COR-L47 (cell line): ENCODE measurements around the gene TKTL2.

Experiments
- DNase-seq: peaks from one replicate; lab custom pipeline; 2025; lab: John Stamatoyannopoulos, UW

TKTL2 gene, protein sequence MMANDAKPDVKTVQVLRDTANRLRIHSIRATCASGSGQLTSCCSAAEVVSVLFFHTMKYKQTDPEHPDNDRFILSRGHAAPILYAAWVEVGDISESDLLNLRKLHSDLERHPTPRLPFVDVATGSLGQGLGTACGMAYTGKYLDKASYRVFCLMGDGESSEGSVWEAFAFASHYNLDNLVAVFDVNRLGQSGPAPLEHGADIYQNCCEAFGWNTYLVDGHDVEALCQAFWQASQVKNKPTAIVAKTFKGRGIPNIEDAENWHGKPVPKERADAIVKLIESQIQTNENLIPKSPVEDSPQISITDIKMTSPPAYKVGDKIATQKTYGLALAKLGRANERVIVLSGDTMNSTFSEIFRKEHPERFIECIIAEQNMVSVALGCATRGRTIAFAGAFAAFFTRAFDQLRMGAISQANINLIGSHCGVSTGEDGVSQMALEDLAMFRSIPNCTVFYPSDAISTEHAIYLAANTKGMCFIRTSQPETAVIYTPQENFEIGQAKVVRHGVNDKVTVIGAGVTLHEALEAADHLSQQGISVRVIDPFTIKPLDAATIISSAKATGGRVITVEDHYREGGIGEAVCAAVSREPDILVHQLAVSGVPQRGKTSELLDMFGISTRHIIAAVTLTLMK

DNA sequence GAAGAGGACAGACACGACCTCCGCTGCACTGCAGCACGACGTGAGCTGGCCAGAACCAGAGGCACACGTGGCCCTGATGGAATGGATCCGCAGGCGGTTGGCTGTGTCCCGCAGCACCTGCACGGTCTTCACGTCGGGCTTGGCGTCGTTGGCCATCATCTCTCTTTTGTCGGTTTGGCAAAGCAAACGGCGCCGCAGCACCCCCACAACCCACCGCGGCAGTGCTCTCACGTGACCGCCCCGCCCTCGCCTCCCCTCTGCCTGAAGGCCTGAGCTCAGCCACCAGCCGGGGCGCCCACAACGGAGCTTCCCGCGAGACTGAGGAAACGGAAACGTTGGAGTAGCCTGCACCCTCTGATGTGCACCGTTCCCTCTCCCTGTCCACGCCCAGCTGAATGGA lies at the start of gene TKTL2:
Gene TKTL2, minus strand, starts transcription at position 179 of the 400 bp plus-strand sequence. Its CDS starts 20 bp downstream, at position 159.
- no peak for DNase-seq

DNA sequence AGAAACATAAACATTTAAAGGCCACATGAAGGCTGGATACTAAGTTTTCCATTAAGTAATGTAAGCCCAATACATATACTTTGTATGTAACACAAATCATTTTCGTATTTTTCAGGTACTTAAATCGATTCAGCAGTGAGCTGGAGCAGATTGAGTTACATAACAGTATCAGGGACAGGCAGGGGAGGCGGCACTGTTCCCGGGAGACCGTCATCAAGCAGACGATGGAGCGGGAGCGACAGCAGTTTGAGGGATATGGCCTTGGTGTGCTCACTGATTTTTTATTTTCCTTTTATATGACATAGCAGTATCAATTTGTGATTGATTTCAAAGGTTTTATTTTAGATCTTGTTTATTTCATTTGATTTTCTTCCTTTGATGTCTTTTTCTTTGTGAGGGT lies 41.6 kb upstream of the TKTL2 start:
- no peak for DNase-seq

DNA sequence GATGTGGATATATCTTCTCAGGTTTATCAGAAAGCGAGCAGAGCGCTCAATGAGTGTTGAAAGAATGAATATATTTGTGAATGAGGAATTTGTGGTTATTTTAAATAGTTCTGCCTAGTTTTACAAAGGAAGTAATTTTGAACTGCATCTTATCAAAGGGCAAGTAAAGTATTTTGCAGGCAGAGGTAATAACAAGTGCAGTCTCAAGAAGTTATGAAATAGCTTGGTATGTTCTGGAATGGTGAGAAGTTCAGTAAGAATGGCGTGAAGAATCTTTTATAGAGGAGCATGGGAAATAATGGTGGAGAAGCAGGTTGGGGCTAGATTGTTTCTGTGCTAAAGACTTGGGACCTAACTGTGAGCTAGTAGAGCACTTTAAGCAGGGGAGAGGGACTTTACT lies 31.8 kb upstream of the TKTL2 start:
- DNase-seq: no peak

GRCh38 chr4:163500586-163500985 lies 27.0 kb upstream of the TKTL2 start:
- DNase-seq: no peak

DNA sequence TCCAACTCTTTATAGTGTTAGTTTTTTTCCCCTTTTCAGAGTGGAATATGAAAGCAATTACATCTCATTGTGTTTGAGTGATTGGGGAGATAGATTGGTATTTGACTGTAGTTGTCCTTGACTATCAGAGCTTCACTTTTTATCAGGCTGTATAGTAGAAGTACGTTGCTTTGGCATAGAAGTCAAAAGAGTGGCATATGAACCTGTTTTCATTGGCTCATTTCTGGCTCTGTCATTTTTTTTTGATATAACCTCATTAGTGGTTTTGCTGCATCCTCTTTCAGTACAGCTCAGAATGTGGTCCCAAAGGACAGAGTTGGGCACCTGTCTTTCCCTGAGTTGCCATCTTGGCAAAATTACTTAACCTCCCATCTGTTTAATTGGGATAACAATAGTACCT lies 22.3 kb upstream of the TKTL2 start:
- DNase-seq: no peak

DNA sequence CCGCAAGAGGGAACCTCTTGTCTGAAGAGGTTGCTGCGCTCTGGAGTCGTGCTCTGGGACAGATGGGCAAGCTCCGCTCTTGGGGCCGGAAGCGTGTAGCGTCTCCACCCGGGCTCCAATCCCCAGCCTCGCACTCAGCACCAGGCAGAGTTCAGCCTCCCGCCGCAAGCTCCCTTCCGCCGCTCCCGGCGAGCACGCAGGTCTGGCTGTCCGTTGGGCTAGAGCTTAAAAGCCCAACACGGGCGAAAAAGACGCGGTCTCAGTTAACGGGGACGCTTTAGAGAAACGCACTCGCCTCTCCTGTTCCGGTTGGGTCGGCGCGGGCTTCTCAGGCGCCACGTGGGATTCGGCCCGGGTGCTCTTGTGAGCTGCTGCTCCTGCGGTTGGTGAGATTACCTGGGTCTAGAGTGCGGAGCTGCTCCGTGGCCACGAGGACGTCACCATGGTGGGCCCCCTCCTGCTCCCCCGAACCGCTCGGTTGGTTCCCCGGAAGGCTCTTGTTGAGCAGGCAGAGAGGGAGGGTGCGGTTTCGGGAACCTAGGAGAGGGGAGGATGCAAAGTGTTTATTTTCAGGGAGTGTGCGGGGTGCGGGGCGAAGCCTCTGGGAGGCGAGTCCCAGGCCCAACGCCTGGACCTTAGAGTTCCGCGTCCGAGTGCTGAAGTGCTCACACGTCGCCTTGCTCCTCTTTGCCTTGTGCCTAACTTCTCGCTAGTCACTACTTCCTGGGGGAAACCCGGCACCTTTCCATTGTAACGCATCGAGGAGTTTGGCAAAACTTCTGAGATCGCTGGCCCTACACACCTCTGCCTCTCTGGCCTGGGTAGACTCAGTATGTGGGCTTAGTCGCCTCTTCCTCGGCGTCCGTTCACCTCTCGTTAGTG lies 21.0 kb upstream of the TKTL2 start, which contains the start of gene TMA16:
Gene TMA16, plus strand, starts transcription at position 331 of the 882 bp plus-strand sequence. Its CDS starts 112 bp downstream, at position 443.
- DNase-seq: peak; percentile 96

DNA sequence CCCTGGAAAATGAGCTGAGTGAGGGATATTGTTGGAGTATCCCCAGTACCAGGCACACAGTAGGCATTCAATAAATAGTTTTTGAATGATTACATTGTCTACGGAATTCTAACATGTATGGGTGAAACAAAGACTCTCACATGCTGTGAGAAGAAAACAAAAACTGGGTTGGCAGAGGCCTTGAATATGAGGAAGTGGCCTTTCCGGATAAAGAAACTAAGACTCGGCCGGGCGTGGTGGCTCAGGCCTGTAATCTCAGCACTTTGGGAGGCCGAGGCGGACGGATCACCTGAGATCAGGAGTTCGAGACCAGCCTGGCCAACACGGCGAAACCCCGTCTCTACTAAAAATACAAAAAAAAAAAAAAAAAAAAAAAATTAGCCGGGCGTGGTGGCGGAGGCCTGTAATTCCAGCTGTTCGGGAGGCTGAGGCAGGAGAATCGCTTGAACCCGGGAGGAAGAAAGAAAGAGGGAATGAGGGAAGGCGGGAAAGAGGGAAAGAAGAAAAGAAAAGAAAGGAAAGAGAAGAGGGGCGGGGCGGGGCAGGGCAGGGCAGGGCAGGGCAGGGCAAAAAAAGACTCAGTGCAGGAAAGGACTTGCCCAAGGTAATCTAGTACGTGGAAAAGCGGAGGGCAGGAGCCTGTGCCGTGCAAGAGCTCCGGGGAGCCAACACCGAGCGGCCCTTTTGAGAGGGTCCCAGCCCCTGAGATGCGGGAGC lies 20.2 kb upstream of the TKTL2 start:
- no peak for DNase-seq

GRCh38 chr4:163492951-163493504 lies 19.5 kb upstream of the TKTL2 start:
- DNase-seq: no peak

DNA sequence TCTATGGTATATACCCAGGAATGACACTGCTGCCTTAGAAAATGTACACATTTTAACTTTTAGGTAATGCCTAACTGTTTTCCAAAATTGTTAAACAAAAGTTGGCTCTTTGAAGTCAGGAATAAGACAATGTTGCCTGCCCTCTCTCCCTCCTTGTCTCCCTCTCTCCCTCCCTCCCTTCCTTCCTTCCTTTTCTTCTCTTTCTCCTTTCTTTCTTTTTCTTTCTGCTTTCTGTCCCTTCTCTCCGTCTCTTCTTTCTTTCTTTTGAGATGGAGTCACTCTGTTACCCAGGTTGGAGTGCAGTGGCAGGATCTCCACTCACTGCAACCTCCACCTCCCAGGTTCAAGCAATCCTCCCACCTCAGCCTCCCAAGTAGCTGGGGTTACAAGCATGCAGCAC lies 16.4 kb upstream of the TKTL2 start:
- no peak for DNase-seq

GRCh38 chr4:163486321-163486720 lies 12.8 kb upstream of the TKTL2 start:
- DNase-seq: no peak

- no peak for DNase-seq
Measured at GRCh38 chr4:163485589-163485988, 12.0 kb upstream of the TKTL2 start.

DNA sequence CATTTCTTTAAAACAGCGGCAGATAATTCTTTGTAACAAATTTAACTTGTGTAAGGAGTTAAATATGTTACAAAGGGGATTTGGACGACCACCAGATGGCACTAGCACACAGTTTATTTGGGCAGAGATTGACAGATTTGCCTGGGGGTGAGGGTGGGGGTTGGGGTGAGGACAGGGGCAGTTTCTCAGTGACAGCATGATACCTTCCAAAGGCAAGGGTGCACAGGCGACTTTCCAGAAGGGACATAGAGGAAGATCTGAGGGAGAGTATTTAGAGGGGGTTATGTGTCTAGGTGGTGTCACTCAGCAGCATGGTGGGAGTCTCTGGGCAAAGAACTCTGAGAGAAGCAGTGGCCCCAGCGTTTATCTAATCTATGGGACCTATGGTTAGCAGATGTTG lies 11.4 kb upstream of the TKTL2 start:
- DNase-seq: peak; percentile 45

DNA sequence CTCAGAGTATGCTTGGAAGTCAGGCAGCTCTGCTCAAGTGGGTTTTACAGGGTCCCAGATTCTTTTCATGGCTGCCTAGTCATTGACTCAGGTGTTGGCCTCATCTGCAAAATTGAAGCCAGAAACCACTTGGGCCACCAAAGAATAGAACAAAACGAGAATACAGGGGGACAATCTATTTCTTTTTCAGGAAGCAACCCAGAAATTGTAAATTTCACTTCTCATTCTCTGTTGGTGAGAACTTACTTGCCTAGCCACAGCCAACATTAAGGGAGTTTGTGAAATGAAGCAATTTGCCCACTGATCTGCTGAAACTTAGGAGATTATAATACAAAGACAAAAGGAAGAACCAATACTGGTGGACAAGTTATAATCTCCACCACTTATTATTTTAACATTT lies 8.6 kb upstream of the TKTL2 start:
- no peak for DNase-seq

DNA sequence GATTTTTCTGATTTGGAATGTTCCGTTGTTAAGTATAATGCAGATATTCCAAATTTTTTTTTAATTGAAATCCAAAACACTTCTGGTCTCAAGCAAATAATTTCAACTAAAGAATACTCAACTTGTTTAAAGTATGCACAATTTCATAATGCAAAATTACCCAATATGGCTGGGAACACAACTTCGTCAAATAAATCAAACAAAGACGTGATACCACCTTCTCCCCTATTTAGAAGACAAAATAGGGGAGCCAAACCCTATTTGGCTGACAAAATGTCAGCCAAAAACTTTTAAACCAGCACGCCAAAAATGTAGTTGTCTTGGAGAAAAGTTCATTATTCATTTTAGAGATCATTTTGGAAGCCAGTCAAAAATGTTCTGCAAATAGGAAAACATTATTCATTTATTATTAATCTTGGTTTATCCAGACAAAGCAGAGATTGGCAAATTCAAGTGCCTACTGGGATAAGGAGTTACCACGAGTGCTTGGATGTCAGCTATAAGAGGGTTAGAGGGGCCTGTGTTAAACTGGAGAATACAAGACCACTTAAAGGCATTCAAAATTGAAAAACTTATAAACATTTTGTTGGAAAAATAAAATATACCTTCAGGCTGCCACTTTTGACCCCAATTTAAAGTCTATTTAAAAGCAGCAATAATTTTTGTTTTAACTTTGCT lies 3.3 kb upstream of the TKTL2 start:
- DNase-seq: no peak

- DNase-seq: no peak
Measured at GRCh38 chr4:163474027-163474426, 473 bp upstream of the TKTL2 start.

- no peak for DNase-seq
Measured at GRCh38 chr4:163473130-163473529, 424 bp downstream of the TKTL2 start.

DNA sequence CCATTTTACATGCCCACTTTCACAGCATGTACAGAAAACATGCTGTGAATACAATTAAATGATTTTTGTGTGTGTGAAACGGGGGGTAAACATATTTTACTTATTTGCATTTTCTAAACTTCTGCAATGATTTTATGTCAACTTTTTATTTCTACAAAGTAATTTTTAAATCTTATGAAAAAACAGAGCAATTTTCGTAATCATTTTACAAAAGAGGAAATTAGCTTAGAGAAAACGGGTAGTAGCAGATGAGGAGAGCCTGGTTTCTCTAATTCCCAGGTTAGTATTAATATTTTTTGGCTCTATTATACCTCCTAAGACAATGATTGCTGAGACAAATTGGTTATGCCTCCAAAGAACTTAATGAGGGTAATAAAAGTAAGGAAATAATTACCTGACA lies 3.2 kb downstream of the TKTL2 start:
- DNase-seq: no peak

DNA sequence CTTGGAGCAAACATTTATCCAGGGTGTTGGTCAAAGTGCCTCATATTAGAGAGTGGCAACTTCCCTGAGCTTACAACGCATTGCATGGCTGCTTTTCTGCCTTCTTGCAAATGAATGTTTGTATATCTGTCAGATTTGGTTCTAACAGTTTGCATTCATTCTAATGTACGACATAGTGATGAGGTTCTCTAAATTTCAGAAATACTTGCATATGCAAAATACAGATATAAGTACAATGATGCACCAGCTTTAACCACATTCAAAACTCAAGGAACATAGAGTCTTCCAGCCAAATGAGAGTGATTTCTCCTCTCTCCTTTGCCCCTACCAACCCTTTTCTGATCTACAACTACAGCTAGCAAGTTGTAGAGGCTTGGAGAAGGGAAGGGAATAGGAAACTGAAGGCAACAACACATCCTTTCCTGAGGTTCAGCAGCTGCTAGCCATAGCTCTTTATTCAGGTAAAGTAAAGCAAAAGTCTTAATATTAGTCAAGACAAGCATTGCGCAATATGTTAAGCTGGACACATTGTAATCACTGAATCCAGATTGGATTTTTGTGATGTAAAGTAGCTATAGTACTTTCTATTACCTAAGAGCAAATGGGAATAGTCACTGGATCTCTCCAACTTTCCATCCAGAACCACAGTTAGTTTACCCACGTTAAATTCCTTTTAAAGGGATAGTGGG lies 6.3 kb downstream of the TKTL2 start:
- no peak for DNase-seq

DNA sequence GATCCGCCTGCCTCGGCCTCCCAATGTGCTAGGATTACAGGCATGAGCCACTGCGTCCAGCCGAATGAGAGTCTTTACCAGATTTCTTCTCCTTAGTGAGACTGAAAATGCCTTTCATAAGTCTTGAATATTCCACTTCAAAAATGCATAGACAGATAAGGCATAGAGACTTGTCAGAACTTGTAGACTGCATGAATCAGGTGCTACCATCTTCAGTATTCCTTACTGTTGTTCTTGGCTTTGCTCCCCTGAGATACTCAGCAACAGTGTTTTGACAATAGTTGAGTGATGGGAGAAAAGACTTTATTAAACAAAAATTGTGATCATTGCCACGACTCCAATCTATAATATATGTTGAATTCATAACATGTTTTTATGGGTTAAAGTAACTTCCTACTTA lies 11.0 kb downstream of the TKTL2 start:
- DNase-seq: no peak

DNA sequence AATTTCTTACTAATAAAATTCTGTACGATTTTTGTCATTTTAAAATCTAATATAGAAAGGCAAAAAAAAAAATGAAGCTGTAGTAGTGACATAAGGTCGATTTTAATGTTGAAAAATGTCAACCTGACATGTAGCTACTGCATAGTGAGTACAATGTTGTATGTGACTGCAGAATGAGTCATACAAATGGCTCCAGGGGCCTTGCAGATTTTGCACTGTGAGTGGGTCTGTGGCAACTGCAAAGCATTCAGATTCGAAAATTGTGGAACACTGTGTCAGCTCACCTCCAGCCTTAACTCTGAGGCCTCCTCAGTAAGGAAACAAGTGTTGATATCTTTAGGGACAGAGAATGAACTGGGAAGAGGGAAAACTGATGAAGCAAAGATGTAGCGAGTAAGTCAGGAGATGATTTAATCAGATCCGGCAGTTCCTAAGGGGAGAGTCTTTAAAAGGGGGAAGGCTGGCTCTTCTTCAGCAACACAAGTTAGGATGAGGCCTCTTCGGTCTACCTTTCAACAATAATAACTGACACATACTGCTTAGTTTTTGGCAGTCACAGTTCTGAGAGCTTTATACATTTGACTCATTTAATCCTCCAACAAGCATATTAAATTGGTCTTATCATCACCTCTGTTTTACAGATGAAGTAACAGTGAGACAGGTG lies 24.9 kb downstream of the TKTL2 start:
- DNase-seq: no peak
